GM15510 (cell line): ENCODE data around the gene NRBF2.

Source experiments
- POLR2A ChIP-seq: IDR thresholded peaks from 3 replicates; pipeline ENCODE4 v1.6.1; 2011; ENCODE audit warnings: borderline replicate concordance; ENCODE audit not compliant: insufficient read length; ENCODE audit errors: extremely low read depth

Gene NRBF2

DNA sequence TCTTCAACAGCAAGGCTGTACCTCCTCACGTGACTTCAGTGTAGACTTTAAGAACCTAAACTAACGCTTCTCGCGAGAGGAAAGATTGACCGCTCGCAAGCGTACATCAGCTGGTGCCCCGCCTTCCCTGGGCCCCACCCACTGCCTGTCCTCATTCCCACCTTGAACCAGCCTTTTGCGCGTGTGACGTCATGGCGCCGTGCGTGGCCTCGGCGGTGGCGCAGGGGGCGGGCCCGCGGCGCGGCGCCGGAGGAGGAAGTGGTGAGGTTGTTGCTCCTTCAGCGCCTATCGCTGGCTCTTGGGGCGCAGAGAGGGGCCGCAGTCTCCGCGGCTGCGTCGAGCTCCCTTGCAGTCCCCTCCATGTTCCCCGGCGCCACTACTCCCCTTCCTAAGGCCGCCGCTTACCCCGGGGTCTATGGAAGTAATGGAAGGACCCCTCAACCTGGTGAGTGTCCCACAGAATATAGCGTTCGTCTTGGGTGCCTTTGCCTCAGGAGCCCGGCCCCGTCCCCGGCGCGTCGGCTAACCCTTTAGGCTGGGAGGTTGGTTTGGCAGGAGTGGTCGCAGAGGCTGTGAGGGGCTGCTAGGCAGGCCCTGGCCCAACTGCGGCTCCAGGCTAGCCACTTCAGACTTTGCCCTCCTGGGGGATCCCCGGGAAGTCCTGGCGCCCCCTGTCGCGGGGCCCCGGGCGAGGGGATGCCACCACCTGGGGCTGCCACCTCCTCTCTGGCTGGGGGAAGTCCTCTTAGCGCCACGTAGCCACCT is at the start of gene NRBF2:
Gene NRBF2, plus strand, starts transcription at position 273 of the 765 bp plus-strand sequence. Its CDS starts 143 bp downstream, at position 416.
- peak; percentile 95 for TF ChIP-seq POLR2A

DNA sequence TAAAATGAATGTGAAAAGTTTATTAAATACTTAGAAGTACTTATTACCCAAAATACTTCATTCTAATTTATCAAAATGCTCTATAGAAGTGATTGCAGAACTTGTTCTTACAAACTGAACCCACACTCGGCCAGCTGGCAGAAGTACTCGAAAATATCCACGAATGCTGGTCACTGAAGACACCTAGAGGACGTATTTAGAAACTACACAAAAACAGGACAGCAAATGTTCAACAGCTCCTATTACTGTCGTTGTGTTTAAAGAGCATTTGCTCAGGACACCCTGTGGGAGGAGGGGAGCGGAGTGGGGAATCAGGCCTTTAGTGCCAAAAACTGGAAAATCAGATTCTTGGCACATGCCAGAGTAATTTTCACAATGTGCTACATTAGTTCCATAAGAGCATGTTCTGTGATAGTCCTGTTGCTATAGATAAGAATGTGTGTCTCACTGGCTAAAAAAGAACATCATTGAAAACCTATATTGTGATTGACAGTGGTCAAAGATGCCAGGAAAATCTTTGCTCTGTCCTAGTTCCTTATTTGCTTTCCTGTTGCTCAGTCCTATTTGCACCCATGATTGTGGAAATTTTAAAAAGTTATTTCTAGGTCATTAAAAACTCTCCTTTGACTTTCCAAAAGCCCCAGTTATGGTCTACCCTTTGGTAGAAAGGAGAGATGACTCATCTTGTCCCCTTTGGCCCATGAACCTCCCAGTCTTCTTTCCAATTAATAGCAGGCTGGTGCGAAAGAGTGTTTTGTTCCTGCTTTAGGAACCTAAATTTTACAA is 49.0 kb upstream of the NRBF2 start:
- no peak for TF ChIP-seq POLR2A

DNA sequence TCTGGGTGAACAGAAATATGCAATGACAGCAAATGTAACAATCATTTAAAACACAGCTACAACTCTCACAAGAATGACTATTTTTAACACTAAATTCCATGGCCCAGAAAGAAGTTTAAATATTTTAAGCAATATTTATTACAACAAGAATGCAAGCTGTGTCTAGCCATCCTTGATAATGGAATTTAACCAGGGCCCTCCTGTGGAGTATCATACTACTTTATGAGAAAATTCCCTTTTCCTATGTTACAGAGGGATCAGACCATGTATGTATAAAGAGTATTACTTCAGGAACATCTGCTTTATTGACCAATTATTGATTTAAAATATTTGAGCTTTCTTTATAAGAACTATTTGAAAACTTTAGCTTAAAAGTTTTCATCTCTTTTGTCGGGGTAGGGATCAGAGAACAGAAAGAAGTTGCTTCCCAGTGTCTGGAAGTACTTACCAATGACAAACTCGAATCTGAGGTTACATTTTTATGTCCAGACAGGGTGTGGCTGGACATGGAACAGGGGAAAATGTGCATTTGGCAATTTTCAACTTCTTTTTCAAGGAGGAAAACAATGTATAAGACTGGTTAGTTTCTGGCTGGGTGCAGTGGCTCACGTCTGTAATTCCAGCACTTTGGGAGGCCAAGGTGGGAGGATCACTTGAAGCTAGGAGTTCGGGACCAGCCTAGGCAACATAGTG is 48.3 kb upstream of the NRBF2 start:
- no peak for TF ChIP-seq POLR2A

- no peak for TF ChIP-seq POLR2A
These were observed 39.9 kb upstream of the NRBF2 start for GRCh38 chr10:63093227-63093626.

DNA sequence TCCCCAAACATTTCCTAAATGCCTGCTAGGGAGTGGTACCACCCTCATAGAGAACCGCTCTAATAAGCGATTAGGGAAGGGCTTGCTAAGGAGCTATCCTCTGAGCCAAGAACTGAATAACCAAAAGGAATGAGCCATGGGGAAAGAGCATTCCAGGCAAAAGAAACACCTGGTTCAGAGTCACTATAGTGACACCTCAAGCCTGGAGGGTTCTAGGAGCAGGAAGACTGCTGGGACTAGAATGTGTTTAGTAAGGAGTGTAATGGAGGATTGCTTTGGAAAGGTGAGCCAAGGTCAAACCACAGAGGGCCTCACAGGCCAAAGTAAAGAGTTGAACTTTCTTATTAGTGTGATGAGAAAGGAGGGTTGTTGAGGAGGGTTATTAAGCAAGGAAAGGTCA is 38.7 kb upstream of the NRBF2 start:
- TF ChIP-seq POLR2A, result no peak

- no peak for TF ChIP-seq POLR2A
These were observed 38.2 kb upstream of the NRBF2 start for GRCh38 chr10:63094881-63095280.

- TF ChIP-seq POLR2A, result no peak
These were observed 33.4 kb upstream of the NRBF2 start for GRCh38 chr10:63099734-63100133.

DNA sequence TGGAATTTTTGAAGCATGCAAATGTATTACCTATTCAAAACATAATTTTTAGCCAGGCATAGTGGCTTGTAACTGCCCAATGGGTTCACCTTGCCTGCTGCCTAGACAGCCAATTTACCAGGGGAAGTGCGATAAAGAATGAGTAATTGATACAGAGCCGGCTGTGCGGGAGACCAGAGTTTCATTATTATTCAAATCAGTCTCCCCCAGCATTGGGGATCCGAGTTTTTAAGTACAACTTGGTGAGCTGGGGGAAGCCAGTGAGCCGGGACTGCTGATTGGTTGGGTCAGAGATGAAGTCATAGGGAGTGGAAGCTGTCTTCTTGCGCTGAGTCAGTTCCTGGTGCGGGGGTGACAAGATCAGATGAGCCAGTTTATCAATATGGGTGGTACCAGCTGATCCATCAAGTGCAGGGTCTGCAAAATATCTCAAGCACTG is 29.1 kb upstream of the NRBF2 start:
- TF ChIP-seq POLR2A, result no peak

- TF ChIP-seq POLR2A, result no peak
These were observed 27.7 kb upstream of the NRBF2 start for GRCh38 chr10:63105225-63106110.

GRCh38 chr10:63106111-63106755 is 26.9 kb upstream of the NRBF2 start:
- TF ChIP-seq POLR2A, result no peak

DNA sequence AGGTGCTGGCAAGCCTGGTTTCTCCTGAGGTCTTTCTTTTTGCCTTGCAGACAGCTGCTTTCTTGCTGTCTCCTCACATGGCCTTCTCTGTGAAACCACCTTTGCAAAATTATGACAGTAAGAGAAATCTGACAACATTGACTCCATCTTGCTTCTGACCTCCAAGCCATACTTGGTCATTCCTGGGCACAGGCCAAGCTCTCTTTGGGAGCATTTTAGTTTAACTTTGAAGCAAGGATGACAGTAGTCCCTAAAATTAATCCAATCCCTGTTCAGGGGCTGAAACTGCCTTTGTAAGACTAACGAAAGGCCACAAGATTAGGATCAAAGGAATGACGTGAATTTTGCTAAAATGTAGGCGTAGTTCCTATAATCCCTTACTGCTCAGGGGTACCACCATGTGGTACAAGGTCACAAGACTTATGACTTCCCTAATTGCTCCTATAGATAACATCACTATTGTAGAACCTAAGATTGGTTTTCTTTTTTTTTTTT is 25.1 kb upstream of the NRBF2 start:
- TF ChIP-seq POLR2A, result no peak

DNA sequence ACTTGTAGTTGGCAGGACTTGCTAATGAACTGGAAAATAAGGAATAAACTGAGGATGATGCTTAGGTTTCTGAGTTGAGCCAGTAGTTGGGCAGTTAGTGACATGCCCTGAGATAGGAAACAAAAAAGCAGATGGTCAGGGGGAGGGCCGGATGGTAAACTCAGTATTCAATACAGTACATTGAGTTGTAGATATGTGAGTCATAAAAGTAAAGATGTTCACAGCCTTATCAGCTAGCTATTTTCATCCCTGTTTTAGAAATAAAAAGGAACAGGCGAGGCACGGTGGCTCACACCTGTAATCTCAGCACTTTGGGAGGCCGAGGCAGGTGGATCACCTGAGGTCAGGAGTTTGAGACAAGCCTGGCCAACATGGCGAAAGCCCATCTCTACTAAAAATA is 22.2 kb upstream of the NRBF2 start:
- no peak for TF ChIP-seq POLR2A

DNA sequence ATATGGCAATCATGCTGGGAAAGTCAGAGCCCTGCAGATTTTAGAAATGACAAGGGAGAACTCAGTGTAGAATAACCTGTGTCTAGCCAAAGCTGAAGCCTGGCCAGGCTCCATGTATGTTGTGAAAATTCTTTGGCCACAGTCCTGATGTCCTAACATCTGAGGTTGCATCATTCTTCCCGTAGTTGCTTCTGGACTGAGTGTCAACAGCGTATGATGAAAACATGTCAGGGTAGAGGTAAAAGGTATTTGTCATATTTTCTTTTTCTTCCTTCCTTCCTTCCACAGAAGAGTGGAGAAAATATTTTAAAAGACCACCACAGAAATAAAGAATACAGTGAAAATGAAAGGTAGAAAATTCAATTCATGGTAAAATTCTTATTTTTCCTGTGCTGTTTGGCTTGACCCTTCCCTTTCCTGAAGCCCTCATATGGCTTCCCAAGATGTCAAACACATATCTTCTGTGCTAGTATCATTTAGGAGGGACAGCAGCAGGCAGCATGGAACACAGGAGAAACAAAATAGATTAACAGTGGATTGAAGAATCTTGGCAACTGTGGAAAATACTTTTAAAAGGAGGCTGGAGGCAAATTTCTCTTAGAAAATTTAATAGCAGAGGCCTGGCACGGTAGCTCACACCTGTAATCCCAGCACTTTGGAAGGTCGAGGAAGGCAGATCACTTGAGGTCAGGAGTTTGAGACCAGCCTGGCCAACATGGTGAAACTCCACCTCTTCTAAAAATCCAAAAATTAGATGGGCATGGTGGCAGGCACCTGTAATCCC is 18.9 kb upstream of the NRBF2 start:
- TF ChIP-seq POLR2A, result no peak
